ENCODE data around the gene PRR20G. TPM values are rescaled to one million over a fixed set of nuclear protein-coding genes. Genes with fewer than 3 reads are reported as not detected.

The PRR20G gene
- total RNA-seq, 2 donors from 2014 or later, result not detected

DNA sequence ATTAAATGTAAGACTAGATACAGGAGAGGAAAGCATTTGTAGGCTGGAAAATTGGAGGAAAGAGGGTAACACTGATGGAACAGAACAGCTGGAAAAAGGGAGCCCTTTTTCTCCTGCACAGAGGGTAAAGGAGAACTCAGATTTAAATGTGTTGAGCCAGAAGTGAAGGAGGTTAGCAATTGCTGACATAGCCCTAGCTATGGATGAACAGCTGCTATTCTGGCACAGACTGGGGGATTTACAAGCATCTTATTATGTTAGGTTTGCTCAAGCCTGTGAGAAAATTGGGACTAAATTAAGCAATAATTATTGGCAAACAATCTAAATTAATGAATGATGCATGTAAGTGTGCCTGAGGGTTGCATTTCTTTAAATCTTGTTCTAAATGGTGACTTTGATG, 40.6 kb upstream of the PRR20G start:
- Histone ChIP-seq H3K27me3 (no peaks in the 10 kb centered on the region), H3K9me3 (no peaks in the 10 kb centered on the region), H3K27ac (no peak overlapping the region), H3K36me3 (no peaks in the 10 kb centered on the region), H3K9ac (ENCODE audit: low read depth in 2 of 2, low read length in 2 of 2) (no peak overlapping the region), H3K4me1 (no peaks in the 10 kb centered on the region), H3K4me3 (no peak overlapping the region)
- DNase-seq, result no peak
- TF ChIP-seq, protein P1, sequence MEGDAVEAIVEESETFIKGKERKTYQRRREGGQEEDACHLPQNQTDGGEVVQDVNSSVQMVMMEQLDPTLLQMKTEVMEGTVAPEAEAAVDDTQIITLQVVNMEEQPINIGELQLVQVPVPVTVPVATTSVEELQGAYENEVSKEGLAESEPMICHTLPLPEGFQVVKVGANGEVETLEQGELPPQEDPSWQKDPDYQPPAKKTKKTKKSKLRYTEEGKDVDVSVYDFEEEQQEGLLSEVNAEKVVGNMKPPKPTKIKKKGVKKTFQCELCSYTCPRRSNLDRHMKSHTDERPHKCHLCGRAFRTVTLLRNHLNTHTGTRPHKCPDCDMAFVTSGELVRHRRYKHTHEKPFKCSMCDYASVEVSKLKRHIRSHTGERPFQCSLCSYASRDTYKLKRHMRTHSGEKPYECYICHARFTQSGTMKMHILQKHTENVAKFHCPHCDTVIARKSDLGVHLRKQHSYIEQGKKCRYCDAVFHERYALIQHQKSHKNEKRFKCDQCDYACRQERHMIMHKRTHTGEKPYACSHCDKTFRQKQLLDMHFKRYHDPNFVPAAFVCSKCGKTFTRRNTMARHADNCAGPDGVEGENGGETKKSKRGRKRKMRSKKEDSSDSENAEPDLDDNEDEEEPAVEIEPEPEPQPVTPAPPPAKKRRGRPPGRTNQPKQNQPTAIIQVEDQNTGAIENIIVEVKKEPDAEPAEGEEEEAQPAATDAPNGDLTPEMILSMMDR (IDR thresholded peaks at IDR 0.05), result no peak
- intact Hi-C loops (cut with DNase I), result no loop called here

DNA sequence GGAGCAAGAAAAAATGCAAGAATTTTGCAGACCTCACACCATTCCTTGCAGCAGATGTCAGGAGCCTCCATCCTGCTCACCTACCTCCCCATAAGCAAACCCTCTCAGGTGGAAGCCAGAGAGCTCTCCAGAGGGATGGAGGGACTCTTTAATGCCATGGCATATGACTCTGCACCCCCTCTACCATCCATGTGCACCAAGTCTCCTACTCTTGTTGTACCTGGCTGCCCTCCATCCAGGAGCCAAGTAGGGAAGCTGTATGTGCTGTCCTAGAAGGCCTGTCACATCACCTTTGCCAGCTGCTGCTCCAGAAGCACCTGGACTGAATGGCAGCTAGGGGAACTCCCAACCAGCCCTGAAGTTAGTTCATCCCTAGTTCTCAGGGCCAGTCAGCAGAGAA, 38.5 kb upstream of the PRR20G start:
- DNase-seq, result no peak
- intact Hi-C loops (cut with DNase I), result no loop called here
- Histone ChIP-seq H3K36me3 (no peaks in the 10 kb centered on the region), H3K4me3 (no peak overlapping the region), H3K4me1 (no peaks in the 10 kb centered on the region), H3K9me3 (no peaks in the 10 kb centered on the region), H3K27me3 (no peaks in the 10 kb centered on the region), H3K27ac (no peak overlapping the region), H3K9ac (ENCODE audit: low read depth in 2 of 2, low read length in 2 of 2) (no peak overlapping the region)
- TF ChIP-seq, protein P1 (IDR thresholded peaks at IDR 0.05), result no peak

DNA sequence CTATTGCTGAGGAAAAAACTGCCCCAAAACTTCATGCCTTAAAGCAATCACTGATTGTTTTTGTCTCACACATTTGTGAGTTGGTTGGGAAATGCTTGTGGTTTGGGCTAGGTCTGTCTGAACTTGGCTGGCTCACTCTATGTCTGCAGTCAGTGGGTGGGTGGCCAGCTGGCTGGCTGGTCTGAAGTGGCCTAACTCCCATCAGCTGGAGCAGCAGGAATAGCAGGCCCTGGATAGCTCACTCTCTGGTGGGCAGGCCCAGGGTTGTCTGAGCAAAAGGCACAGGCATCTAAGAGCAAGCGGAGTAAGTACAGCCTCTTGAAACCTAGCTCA, 37.7 kb upstream of the PRR20G start:
- TF ChIP-seq, protein P1 (IDR thresholded peaks at IDR 0.05), result no peak
- Histone ChIP-seq H3K9me3 (no peaks in the 10 kb centered on the region), H3K4me3 (no peak overlapping the region), H3K27ac (no peak overlapping the region), H3K4me1 (no peaks in the 10 kb centered on the region), H3K27me3 (no peaks in the 10 kb centered on the region), H3K36me3 (no peaks in the 10 kb centered on the region), H3K9ac (ENCODE audit: low read depth in 2 of 2, low read length in 2 of 2) (no peak overlapping the region)
- intact Hi-C loops (cut with DNase I), result no loop called here
- no peak for DNase-seq

DNA sequence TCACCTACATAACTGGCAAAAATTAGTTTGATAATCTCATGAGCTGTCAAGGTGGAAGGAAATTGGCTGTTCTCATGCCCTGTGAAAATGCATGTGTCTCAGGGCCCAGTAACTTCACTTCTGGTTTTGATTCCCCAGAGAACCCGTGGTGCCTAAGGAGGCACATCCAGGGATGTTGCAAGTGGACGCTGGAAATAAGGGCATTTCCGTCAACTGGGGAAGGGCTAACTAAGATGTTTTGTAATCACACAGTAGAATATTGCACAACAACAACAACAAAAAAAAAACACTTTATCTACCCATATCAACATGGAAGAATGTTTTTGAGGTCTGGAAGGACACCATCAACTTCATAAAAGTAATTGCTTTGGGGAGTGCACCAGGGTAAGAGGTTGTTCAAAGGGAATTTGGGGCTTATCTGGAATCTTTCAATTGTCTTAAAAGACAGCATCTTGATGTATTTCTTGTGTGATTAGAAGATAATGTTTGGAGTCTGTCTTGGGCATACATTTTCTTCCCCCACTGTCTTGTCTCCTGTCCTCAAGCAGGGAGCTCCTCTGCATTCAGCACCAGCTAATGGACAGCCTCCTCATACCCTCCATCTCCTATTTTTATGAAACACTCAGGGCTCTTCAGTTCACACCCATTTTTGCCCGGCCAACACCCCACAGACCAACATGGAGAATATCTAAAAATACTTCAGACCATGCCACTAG, 37.2 kb upstream of the PRR20G start:
- TF ChIP-seq, protein P1 (IDR thresholded peaks at IDR 0.05), result no peak
- Histone ChIP-seq H3K4me1 (no peaks in the 10 kb centered on the region), H3K9ac (ENCODE audit: low read depth in 2 of 2, low read length in 2 of 2) (no peak overlapping the region), H3K27ac (no peak overlapping the region), H3K36me3 (no peaks in the 10 kb centered on the region), H3K27me3 (no peaks in the 10 kb centered on the region), H3K4me3 (no peak overlapping the region), H3K9me3 (no peaks in the 10 kb centered on the region)
- DNase-seq, result no peak
- intact Hi-C loops (cut with DNase I), result no loop called here

DNA sequence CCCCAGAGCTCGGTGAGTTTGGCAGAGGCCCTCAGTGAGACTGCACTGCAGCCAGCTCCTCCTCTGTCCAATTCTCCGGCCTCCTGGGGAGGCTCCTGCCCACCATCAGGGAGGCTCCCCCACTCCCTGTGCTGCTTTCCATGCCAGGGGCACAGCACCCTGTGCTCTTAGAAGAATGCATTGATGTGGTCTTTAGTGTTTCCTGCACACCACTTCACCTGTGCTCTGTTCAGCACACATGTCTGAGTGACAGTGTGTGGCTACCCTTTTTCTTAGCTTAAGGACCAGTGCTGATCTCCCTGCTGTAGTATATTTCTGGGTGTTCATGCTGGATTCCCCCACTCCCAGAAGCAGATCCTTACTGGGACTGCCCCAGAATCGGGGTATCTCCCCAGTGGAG, 36.2 kb upstream of the PRR20G start:
- Histone ChIP-seq H3K4me1 (no peaks in the 10 kb centered on the region), H3K4me3 (no peak overlapping the region), H3K36me3 (no peaks in the 10 kb centered on the region), H3K9me3 (no peaks in the 10 kb centered on the region), H3K27ac (no peak overlapping the region), H3K9ac (ENCODE audit: low read depth in 2 of 2, low read length in 2 of 2) (no peak overlapping the region), H3K27me3 (no peaks in the 10 kb centered on the region)
- no peak for DNase-seq
- intact Hi-C loops (cut with DNase I), result no loop called here
- TF ChIP-seq, protein P1 (IDR thresholded peaks at IDR 0.05), result no peak

All from colonic mucosa (tissue), 4 donors.